ENCODE results near the gene YJEFN3. TPM values are rescaled to one million over a fixed set of nuclear protein-coding genes. Genes with fewer than 3 reads are reported as not detected.

YJEFN3 gene
- total RNA-seq, 1 experiment from 2014 or later = 18.5 TPM

GRCh38 chr19:19525611-19526380, 2.9 kb upstream of the YJEFN3 start:
- ChIA-PET CTCF (no interaction called here), POLR2A (ENCODE audit: unreplicated experiment) (no interaction called here)
- H2AFZ ChIP-seq = no peak overlapping the region
- TF ChIP-seq CTCF (conservative IDR thresholded peaks at IDR 0.05) (no peak), EZH2 (IDR thresholded peaks at IDR 0.05; ENCODE audit: low read depth) (no peak)
- no peak for DNase-seq
- no peaks in the 10 kb centered on the region for H3K27me3 ChIP-seq (ENCODE audit: insufficient read depth, low read depth)
- H3K36me3 ChIP-seq (ENCODE audit: low read depth) = peaks cover 8% of the 10 kb centered on the region; the same call in 1 of the 2 replicates
- peaks cover 6% of the 10 kb centered on the region for H3F3A ChIP-seq (ENCODE audit: insufficient read depth, low read depth)
- H3K79me2 ChIP-seq (ENCODE audit: low read depth) = peaks cover 24% of the 10 kb centered on the region
- no peak overlapping the region for H3K27ac ChIP-seq
- H4K20me1 ChIP-seq (ENCODE audit: insufficient read depth) = peaks cover 51% of the 10 kb centered on the region
- no peaks in the 10 kb centered on the region for H3K4me1 ChIP-seq (replicated peaks; ENCODE audit: insufficient read depth)
- H3K9me2 ChIP-seq (ENCODE audit: insufficient read depth) = no peaks in the 10 kb centered on the region
- no peaks in the 10 kb centered on the region for H3K9me3 ChIP-seq (ENCODE audit: insufficient read depth, low read depth)
- intact Hi-C loops (cut with micrococcal nuclease; ENCODE audit: unreplicated experiment) = no loop called here
- H3K4me3 ChIP-seq = no peak overlapping the region
- H3K4me2 ChIP-seq = no peak overlapping the region
- no TSS peak for BruUV-seq (replicated peaks)

- Histone ChIP-seq H2AFZ (no peak overlapping the region), H3K79me2 (ENCODE audit: low read depth) (peaks cover 14% of the 10 kb centered on the region), H3K27ac (no peak overlapping the region), H3K27me3 (ENCODE audit: insufficient read depth, low read depth) (no peaks in the 10 kb centered on the region), H4K20me1 (ENCODE audit: insufficient read depth) (peaks cover 48% of the 10 kb centered on the region), H3F3A (ENCODE audit: insufficient read depth, low read depth) (peaks cover 15% of the 10 kb centered on the region), H3K9me3 (ENCODE audit: insufficient read depth, low read depth) (no peaks in the 10 kb centered on the region), H3K4me1 (replicated peaks; ENCODE audit: insufficient read depth) (no peaks in the 10 kb centered on the region), H3K4me2 (no peak overlapping the region), H3K4me3 (no peak overlapping the region), H3K9me2 (ENCODE audit: insufficient read depth) (no peaks in the 10 kb centered on the region), H3K36me3 (ENCODE audit: low read depth) (peaks cover 5% of the 10 kb centered on the region; the same call in 1 of the 2 replicates)
- ChIA-PET POLR2A (ENCODE audit: unreplicated experiment) (no interaction called here), CTCF (no interaction called here)
- no TSS peak for BruUV-seq (replicated peaks)
- TF ChIP-seq CTCF (conservative IDR thresholded peaks at IDR 0.05) = no peak
- TF ChIP-seq EZH2 (IDR thresholded peaks at IDR 0.05; ENCODE audit: low read depth) = no peak
- intact Hi-C loops (cut with micrococcal nuclease; ENCODE audit: unreplicated experiment) = no loop called here
- no peak for DNase-seq
Measured at GRCh38 chr19:19526581-19527370, 1.9 kb upstream of the YJEFN3 start.

- Histone ChIP-seq H3K79me2 (ENCODE audit: low read depth) (peaks cover 9% of the 10 kb centered on the region), H3K27me3 (ENCODE audit: insufficient read depth, low read depth) (no peaks in the 10 kb centered on the region), H3K4me1 (replicated peaks; ENCODE audit: insufficient read depth) (no peaks in the 10 kb centered on the region), H3F3A (ENCODE audit: insufficient read depth, low read depth) (peaks cover 19% of the 10 kb centered on the region), H3K4me3 (no peak overlapping the region), H3K4me2 (no peak overlapping the region), H3K36me3 (ENCODE audit: low read depth) (peaks cover 5% of the 10 kb centered on the region; the same call in 1 of the 2 replicates), H2AFZ (no peak overlapping the region), H3K9me3 (ENCODE audit: insufficient read depth, low read depth) (no peaks in the 10 kb centered on the region), H3K27ac (no peak overlapping the region), H4K20me1 (ENCODE audit: insufficient read depth) (peaks cover 43% of the 10 kb centered on the region), H3K9me2 (ENCODE audit: insufficient read depth) (no peaks in the 10 kb centered on the region)
- POLR2A ChIA-PET (ENCODE audit: unreplicated experiment) = no interaction called here
- CTCF ChIA-PET = no interaction called here
- intact Hi-C loops (cut with micrococcal nuclease; ENCODE audit: unreplicated experiment) = no loop called here
- no peak for DNase-seq
- no peak for TF ChIP-seq EZH2 (IDR thresholded peaks at IDR 0.05; ENCODE audit: low read depth)
- no peak for TF ChIP-seq CTCF (conservative IDR thresholded peaks at IDR 0.05)
- no TSS peak for BruUV-seq (replicated peaks)
Measured at GRCh38 chr19:19527371-19527656, 1.4 kb upstream of the YJEFN3 start.

All from PC-9 (cell line).